HS-5 (cell line): ENCODE results near the gene PLK5.
"Not testable (repeated sequence)": the region's sequence is repeated elsewhere in the genome, so short reads cannot be mapped to it uniquely, and the experiment has no call there.

Experiments used
- DNase-seq: peaks from one replicate; pipeline ENCODE4 v3.0.0-alpha.2; 2012; ENCODE audit warnings: low read depth

PLK5 gene

DNA sequence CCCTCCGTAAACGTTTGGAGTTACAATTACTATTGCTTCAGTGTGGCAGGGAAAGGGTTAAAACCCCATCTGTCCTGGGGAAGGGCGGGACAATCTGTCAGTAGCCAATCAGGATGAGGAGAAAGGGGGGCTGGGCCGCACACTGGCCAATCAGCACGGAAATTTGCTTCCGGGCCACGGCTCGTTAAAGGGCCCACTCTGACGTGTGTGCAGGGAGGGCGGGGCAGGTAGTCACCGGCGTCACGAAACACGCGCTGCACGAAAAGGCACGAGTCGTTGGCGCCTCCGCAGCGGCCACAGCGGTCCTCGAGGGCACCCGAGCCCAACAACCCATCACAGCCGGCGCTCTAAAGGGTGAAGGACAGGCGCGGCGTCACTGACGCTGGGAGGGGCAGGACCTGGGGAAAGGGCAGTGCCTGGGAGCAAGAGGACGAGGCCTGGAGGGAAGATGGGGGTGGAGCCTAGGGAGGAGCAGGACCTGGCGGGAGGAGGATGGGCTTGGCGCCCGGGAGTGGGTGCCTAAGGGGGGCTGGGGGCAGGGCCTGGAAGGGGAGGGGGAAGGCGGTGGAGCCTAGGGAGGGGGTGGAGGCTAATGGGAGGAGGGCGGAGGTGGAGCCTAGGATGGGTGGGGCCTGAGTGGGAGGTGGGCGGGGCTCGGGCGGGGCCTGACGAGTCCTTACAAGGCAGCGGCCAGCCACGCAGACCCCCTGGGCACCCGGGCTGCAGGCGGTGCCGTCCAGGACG is 15.9 kb upstream of the PLK5 start:
- no peak for DNase-seq

DNA sequence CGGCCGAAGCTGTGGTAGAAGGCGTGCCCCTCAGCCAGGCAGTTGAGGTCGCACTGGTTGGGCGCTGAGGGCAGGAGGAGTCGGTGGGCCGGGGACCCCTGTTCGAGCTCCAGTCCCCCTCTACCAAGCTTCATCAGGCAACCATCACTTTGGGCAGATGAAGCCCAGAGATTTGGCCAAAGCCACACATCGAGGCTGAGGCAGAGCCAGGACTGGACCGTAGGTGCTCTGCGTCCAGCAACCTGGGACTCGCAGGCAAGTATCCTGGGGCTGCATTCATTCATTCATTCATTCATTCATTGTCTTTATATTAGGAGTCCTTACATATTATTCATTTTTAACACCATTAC is 15.4 kb upstream of the PLK5 start:
- no peak for DNase-seq

DNA sequence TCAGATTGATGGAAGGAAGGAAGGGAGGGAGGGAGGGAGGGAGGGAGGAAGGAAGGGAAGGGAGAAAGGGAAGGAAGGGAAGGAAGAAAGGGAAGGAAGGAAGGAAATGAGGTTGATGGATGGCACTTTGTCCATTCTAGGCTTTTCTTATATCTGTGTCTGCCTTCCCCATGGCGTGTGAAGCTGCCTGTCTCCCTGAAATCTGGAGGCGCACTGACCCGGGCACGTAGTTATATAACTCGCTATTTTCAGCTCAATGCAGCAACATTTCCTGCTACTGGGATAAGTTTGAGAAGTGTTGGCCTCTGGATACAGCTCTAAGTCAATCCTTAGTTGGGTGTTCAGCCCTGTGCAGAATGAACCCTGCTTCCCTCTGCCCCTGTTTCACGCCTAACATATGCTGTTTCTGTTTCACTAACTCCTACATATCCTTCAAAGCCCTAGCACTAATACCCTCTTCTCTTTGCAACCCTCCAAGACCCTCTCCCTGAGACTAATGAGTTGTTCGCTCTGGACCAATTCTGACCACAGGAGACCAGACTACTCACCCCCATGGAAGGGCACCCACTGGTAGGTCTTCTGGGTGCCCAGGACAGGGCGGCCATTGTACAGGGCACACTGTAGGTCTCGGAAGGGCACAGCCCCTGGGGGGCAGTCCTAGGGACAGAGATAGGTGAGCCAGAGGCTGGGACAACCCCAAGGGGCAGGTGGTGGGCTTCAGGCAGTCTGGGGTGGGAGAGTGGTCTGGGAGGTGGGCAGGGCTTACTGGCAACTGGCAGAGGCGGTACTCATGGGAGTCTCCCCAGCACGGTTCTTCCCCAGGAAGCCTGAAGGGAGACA is 14.1 kb upstream of the PLK5 start:
- DNase-seq, result no peak

- no peak for DNase-seq
Observed at GRCh38 chr19:1510442-1510806, 13.5 kb upstream of the PLK5 start.

DNA sequence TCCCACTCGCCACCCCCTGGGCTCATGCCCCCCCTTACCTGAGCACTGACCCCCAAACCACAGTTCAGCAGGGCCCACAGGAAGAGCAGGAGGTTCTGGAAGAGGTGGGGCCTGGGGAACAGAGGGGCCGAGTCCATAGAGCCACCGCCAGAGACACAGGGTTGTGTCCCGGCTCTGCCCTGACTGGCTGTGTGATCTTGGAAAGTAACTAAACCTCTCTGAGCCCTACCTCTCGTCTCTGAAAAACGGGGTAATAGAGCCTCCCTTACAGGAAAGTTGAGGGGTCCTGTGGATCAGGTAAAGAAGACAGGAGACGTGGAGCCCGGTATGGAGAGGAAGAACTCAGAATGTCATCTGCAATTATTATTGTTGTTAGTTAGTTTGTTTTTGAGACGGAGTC is 13.1 kb upstream of the PLK5 start:
- no peak for DNase-seq

- DNase-seq, result no peak
Observed at GRCh38 chr19:1511318-1512317, 12.3 kb upstream of the PLK5 start.

DNA sequence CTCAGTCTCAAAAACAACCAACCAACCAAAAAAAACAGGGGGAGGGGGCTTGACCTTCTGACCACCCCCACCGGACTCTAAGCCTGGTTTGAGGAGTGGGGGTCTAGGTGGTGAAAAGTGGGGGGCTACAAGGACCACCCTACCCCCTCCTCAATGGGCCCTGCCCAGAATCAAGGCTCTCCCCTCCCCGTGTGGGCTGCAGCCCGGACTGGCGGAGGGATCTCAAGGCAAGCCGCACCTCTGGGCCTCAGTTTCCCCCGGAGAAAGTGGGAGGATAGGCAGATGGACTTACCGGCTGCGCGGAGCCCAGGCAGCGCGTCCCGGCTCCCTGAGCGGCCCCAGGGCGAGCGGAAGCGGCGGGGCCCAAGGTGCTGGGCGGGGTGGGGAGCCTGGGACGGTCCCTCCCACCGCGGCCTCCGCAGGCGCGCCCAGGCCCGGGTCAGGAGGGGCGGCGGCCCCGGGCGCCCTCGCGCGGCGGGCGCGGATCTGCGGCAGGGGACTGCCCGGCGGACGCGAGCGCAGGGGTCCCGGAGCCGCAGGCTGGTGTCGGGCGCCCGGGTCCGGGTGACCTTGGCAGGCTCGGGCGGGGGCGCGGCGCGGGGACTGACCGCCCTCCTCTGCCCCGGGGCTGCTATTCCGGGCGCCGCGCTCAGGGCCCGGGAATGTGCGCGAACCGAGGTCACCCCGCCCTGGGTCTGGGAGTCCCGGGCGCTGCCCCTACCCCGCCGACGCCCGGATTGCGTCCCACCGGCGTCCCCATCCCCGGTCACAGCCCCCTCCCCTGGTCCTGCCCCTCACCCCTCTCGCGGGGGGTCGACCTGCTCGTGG is 11.0 kb upstream of the PLK5 start, which contains the start of gene ADAMTSL5:
TSS of gene ADAMTSL5 (minus strand) at position 349 of the 828 bp plus-strand sequence. CDS start 2,076 bp downstream, outside the sequence.
- DNase-seq, result no peak

DNA sequence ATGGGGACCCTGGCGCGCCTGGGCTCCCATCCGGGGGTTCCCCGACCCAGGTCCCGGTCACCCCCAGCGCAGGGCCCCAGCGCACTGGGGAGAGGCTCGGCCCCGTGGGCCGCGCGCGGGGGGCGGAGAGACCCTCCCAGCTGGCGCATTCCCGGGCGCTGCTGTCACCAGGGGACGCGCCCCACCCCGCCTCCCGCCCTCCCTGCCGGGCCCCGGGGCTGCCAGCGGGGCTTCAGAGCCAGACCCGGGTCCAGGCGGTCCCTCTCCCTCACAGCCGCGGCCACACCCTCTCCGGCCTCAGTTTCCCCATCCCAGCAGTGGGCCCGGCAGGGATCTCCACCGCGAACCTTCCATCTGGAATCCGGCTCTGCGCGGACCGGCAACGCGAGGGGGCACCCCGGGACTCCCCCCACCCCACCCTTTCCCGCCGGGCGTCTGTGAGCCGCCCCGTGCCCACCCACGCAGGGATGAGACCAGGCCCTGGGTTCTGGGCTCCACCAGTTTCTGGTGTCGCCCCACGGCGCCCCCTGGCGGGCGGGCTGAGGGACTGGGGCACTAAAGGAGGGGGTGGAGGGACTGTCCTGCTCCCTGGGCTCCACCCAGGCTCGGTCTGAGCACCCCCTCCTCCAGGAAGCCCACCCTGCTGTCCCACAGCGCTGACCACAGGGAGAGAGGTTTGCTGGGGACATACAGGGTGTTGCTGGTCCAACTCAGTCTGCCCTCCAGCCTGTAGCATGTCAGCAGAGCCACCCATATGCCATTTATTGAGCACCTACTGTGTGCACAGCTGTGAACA is 10.2 kb upstream of the PLK5 start:
- no peak for DNase-seq

- no peak for DNase-seq
Observed at GRCh38 chr19:1514295-1514661, 9.6 kb upstream of the PLK5 start.

DNA sequence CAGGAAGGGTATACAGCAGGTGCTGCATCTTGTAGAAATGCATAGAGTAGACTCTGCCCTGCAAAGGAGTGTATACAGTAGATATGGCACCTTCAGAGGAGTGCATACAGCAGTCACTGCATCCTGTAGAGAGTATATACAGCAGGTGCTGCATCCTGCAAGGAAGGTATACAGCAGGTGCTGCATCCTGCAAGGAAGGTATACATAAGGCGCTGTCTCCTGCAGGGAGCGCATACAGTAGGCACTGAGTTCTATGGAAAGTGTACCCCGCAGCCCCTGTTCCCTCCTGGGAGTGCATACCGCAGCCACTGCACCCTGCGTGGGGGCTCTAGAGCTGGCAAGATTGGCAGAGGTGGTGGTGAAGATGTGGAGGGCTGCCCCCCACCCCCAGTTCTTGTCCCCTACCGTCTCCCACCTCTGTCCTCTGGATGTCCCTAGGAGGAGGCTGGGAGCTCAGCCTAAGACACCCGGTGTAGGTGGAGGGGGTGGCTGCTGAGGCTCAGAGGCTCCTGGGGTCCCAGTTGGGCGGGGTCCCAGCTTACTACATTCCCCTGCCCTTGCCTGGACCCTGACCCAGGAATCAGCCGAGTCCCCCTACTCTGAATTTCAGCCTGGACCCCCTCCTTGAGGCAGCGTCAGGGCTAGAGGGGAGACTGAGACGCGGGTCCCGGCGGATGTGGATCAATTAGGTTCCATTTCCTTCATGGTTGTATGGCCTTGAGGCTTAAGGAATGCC is 8.7 kb upstream of the PLK5 start:
- no peak for DNase-seq

DNA sequence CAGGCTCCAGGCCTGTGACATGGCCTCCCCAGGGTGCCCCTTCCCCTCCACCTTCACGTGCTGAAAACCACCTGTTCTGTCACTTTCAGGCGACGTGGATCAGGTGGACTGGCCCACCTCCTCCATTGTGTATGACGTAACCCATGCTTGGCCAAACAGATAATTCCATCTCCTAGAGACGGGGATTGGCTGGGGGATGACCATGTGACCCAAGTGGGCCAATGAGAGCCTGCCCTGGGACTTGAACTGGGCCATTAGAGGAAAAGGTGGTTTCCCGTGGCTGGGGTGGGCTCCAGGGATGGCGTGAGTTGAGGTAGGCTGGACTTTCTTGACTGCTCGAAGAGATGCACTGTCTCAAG is 7.5 kb upstream of the PLK5 start:
- DNase-seq, result no peak

GRCh38 chr19:1518471-1518870 is 5.4 kb upstream of the PLK5 start:
- DNase-seq, result no peak

DNA sequence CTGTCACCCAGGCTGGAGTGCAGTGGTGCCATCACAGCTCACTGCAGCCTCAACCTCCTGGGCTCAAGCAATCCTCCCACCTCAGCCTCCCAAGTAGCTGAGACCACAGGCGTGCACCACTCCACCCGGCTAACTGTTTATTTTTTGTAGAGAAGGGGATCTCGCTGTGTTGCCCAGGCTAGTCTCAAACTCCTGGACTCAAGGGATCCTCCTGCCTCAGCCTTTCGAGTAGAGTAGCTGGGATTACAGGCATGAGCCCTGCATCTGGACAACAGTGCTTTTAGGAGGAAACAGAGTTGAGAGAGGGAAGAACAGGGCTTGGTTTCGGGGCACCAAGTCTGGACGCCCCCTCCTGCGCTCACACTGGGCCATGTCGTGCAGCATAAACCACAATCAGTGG is 4.1 kb upstream of the PLK5 start:
- not testable (repeated sequence) for DNase-seq

DNA sequence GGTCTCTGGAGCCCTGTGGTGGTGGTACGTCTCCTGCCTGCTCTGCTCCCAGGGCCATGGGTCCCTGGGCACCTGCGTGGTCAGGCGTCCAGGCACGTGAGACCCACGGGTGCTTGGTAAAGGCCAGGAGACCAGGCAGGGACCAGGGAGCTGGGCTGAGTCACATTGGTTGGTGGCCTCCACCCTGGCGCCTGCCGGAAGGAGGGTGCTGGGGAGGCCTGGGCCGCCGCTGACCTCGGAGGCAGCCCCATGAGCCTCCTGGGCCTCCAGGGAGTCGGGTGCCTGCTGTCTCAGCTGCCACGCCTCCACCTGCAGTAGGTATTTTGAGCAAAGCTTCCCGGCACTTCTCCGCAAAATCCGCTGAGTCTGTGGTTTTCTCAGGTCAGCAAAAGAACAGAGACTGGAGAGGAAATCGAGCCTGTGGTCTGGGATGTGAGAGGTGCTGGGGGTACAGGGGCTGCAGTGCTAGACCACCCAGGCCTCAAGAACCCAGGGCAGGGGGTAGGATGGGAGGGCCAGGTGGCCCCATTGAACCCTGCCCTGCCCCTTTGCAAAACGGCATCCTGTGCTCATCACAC is 3.6 kb upstream of the PLK5 start:
- DNase-seq, result no peak

DNA sequence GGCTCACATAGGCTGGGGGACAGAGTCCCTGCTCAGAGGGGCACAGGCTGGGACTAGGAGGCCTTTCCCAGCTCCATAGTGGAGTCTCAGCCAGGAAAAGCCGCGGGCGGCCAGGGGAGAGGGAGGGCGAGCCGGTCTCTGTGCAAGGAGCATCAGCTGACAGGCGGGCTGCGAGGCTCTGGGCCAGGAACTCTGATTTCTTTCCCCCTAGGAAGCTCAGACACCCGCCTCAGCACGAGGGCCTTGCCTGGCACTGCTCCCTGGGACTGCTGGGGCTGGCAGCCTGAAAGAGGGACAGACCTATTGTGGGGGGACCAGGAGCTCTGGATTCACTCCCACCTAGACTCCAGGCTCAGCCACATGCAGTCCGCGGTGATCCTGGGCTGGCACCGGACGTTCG is 2.2 kb upstream of the PLK5 start:
- no peak for DNase-seq

- no peak for DNase-seq
Observed at GRCh38 chr19:1522061-1522460, 1.8 kb upstream of the PLK5 start.

- no peak for DNase-seq
Observed at GRCh38 chr19:1522838-1523237, 1.0 kb upstream of the PLK5 start.

DNA sequence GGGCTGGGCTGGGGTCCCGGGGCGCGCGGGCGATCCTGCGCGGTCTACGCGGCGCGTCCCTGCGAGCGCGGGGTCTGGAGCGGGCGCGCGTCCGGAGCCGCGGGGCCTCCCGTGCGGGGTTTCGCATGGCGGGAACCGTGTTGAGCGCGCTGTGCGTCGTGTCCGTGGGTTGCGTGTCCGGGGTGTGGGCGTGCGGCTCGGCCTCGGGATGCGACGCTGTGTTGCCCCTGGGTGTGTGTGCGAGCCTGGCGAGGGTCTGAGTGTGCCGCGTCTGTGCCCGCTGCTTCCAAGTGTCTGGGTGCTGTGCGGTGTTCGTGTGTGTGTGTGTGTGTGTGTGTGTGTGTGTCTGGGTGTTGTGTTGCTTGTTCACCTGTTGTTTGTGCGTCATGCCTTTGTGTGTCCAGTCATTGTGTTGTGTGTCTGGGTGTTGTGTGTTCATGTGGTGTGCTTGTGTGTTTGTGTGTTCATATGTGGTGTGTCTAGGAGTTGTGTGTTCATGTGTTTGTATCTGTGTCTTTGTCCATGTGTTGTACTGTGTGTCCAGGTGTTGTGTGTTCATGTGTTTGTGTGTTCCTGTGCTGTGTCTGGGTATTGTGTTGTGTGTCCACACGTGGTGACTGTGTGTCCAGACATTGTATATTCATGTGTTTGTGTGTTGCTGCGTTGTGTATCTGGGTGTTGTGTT is 552 bp downstream of the PLK5 start:
- DNase-seq, result no peak

DNA sequence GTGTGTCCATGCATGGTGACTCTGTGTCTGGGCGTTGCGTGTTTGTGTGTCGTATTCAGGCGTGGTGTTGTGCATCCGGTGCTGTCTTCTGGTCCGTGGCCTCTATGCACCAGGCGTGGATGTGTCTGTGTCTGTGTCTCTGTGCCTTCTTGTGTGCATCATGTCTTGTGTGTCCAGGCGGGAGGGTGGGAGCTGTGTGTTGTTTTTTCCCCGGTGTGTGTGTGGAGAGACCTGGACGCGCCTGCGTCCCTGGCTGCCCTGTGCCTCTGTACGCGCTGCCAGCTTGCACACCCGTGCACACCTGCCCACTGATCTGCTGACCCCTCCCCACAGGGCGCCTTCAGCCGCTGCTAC is 1.1 kb downstream of the PLK5 start:
- DNase-seq, result no peak
